ENCODE results near the gene ATG4A. TPM values are rescaled to one million over a fixed set of nuclear protein-coding genes. Genes with fewer than 3 reads are reported as not detected.
A peak's percentile ranks its signal among the peaks of the same experiment; 100 is the strongest.

ATG4A gene
- total and polyA plus RNA-seq, 8 donors, result 9.0 to 69.2 (median 19.1) TPM; not detected in 1

DNA sequence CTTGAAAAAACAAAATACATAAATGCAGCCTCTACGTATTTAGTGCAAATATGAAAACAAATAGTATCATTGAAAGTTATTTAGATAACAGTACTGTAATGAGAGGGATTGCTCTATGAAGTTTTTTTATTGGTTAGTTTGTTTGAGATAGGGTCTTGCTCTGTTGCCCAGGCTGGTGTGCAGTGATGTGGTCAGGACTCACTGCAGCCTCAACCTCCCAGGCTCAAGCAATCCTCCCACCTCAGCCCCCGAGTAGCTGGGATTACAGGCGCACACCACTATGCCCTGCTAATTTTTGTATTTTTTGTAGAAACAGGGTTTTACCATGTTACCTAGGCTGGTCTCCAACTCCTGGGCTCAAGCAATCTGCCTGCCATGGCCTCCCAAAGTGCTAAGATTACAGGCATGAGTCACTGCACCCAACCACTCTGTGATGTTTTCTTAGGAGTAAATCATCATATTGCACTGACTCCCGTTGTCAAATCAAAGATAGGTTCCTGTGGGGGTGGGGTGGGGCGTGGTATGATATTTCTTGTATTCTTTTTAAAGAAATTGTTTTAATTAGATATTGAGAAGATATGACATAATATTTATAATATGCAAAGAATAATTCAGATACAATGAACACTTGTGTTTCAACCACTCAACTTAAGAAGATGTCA lies 75.8 kb downstream of the ATG4A start:
- peak in 1 of 2 donors; percentile 10 for DNase-seq
- H3K9me3 ChIP-seq, result no peaks in the 10 kb centered on the region
- intact Hi-C loops (cut with DNase I; ENCODE audit: low total_unique reads), result no loop called here
- TF ChIP-seq POLR2AphosphoS5 (IDR thresholded peaks at IDR 0.05) (no peak), POLR2A (IDR thresholded peaks at IDR 0.05) (no peak)
- TF ChIP-seq, protein P1, sequence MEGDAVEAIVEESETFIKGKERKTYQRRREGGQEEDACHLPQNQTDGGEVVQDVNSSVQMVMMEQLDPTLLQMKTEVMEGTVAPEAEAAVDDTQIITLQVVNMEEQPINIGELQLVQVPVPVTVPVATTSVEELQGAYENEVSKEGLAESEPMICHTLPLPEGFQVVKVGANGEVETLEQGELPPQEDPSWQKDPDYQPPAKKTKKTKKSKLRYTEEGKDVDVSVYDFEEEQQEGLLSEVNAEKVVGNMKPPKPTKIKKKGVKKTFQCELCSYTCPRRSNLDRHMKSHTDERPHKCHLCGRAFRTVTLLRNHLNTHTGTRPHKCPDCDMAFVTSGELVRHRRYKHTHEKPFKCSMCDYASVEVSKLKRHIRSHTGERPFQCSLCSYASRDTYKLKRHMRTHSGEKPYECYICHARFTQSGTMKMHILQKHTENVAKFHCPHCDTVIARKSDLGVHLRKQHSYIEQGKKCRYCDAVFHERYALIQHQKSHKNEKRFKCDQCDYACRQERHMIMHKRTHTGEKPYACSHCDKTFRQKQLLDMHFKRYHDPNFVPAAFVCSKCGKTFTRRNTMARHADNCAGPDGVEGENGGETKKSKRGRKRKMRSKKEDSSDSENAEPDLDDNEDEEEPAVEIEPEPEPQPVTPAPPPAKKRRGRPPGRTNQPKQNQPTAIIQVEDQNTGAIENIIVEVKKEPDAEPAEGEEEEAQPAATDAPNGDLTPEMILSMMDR (IDR thresholded peaks at IDR 0.05), result no peak
- H3K27ac ChIP-seq, result no peak overlapping the region
- peaks cover 0 to 6% (median 0%) of the 10 kb centered on the region in 3 donors for H3K27me3 ChIP-seq
- 63 to 72% (median 68%) methylated on average over 5 of the region's 5 CpGs for WGBS, 5 donors
- no peak overlapping the region for H3K4me3 ChIP-seq
- peaks cover 0 to 8% (median 0%) of the 10 kb centered on the region in 4 donors for H3K36me3 ChIP-seq
- no peaks in the 10 kb centered on the region for H3K4me1 ChIP-seq

DNA sequence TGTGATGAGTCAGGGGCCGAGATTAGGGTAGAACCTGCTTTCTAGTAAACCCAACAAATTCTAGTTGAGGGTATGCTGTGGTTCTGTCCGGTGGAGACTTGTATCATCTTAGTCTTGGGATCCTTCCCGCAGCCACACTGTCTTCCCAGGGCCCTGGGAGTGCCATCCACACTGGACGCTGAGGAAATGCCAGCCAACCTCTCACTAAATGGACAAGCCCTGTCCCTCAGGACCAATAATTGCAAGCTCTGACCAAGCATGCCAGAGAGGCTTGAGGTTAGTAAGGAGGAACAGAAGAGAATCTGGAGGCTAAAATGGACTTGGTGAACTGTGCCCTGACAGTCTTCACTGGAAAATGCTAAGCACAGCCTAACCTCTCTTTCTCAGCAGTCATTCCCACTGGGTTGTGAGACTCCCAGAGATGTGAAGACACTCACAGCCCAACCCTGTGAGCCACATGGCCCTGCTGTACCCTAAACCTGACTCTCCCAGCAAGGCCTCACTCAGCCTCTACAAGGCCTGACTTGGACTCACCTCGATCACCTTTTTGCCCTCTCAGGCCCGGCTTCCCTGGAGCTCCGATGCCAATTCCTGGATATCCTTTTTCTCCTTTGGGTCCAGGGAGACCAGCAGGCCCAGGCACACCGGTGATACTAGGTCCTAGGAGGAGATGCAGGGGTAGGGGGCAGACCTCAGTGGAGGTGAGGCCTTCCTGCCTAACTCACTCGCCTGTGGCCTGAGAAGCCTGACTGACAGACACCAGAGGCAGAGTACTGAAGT lies 77.6 kb downstream of the ATG4A start:
- H3K36me3 ChIP-seq, result peaks cover 0 to 11% (median 0%) of the 10 kb centered on the region in 4 donors
- H3K27me3 ChIP-seq, result peaks cover 0 to 10% (median 0%) of the 10 kb centered on the region in 3 donors
- intact Hi-C loops (cut with DNase I; ENCODE audit: low total_unique reads), result no loop called here
- no peak overlapping the region for H3K27ac ChIP-seq
- H3K4me1 ChIP-seq, result no peaks in the 10 kb centered on the region
- H3K9me3 ChIP-seq, result no peaks in the 10 kb centered on the region
- TF ChIP-seq, protein P1 (IDR thresholded peaks at IDR 0.05), result no peak
- TF ChIP-seq POLR2AphosphoS5 (IDR thresholded peaks at IDR 0.05), result no peak
- no peak for TF ChIP-seq POLR2A (IDR thresholded peaks at IDR 0.05)
- TF ChIP-seq EP300 (IDR thresholded peaks at IDR 0.05), result no peak
- 79 to 98% (median 94%) methylated on average over 7 to 9 of the region's 9 CpGs for WGBS, 5 donors
- no peak for DNase-seq
- no peak overlapping the region for H3K4me3 ChIP-seq

DNA sequence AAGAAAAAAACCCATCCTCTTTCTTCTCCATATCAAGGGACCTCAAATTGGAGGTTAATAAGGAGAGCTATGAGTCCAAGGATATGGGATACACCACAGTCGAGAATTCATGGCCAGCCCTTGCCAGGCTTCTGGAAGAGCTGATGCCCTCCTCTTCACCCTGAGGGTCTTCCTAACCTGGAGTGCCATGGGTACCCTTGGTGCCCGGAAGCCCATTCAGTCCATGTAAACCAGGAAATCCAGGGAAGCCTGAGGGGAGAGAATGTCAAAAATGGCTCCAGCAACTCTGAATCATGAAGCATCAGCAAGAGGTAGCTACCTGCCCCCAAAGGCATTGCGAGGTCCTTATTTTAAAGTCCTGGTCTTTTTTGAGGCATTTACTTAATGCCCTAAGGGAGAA lies 78.2 kb downstream of the ATG4A start:
- Histone ChIP-seq H3K36me3 (peaks cover 0 to 15% (median 0%) of the 10 kb centered on the region in 4 donors), H3K4me3 (no peak overlapping the region), H3K4me1 (no peaks in the 10 kb centered on the region), H3K9me3 (no peaks in the 10 kb centered on the region), H3K27me3 (peaks cover 0 to 10% (median 0%) of the 10 kb centered on the region in 3 donors), H3K27ac (no peak overlapping the region)
- intact Hi-C loops (cut with DNase I; ENCODE audit: low total_unique reads), result no loop called here
- WGBS, 5 donors, result 87 to 100% (median 97%) methylated on average over 3 of the region's 3 CpGs
- DNase-seq, result no peak
- TF ChIP-seq POLR2AphosphoS5 (IDR thresholded peaks at IDR 0.05), result no peak
- TF ChIP-seq, protein P1 (IDR thresholded peaks at IDR 0.05), result no peak
- TF ChIP-seq POLR2A (IDR thresholded peaks at IDR 0.05), result no peak

DNA sequence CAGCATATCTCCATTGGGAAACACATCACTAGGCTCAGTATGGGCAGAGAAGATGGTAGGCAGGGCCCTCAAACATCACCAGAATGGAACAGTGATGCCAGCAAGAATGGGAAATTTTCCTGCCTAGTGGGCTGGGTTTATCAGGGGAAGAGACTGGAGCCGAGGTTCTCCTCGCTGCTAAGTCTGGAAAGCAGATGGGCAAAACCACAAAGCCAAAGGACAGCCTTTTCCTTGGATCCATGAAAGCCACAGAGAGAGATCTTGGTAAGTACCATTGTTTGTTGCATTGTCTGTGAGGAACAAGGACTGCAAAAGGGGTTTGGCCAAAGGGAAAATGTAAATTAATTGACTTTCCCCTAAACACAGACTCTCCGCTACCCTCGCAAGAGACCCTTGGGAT lies 80.1 kb downstream of the ATG4A start:
- Histone ChIP-seq H3K4me1 (no peaks in the 10 kb centered on the region), H3K4me3 (no peak overlapping the region), H3K27me3 (peaks cover 0 to 14% (median 0%) of the 10 kb centered on the region in 3 donors), H3K27ac (no peak overlapping the region), H3K9me3 (no peaks in the 10 kb centered on the region), H3K36me3 (peaks cover 0 to 15% (median 0%) of the 10 kb centered on the region in 4 donors)
- intact Hi-C loops (cut with DNase I; ENCODE audit: low total_unique reads), result no loop called here
- WGBS, 5 donors, result 85 to 97% (median 92%) methylated on average over 4 of the region's 4 CpGs
- TF ChIP-seq POLR2A (IDR thresholded peaks at IDR 0.05), result no peak
- no peak for TF ChIP-seq EP300 (IDR thresholded peaks at IDR 0.05)
- TF ChIP-seq, protein P1 (IDR thresholded peaks at IDR 0.05), result no peak
- no peak for TF ChIP-seq POLR2AphosphoS5 (IDR thresholded peaks at IDR 0.05)
- DNase-seq, result no peak
